Right lobe of liver (tissue), 4 donors: ENCODE data around the gene CABP4.

ENCODE experiments used
- POLR2A ChIP-seq: fragments of 450-650 bp; IDR thresholded peaks from one replicate; pipeline ENCODE4 v1.6.1; 2017; ENCODE audit warnings: antibody characterized with exemption, mild to moderate bottlenecking
- TF ChIP-seq, protein P1 (sequence below), 4 donors: fragments of 200-600 bp in 3 of 4; fragments of 450-650 bp in 1 of 4; IDR thresholded peaks; one replicate each; pipeline versions ENCODE4 v1.5.1 to v1.8.0; 2016 to 2022; ENCODE audit warnings: antibody characterized with exemption in 4 of 4, mild to moderate bottlenecking in 2 of 4
- donor health status: DM: no; HTN: no; CAD: no.
- donor health status: DM: no; HTN: no; CAD: no.
- donor health status: DM: no; HTN: yes; CAD: no.

DNA sequence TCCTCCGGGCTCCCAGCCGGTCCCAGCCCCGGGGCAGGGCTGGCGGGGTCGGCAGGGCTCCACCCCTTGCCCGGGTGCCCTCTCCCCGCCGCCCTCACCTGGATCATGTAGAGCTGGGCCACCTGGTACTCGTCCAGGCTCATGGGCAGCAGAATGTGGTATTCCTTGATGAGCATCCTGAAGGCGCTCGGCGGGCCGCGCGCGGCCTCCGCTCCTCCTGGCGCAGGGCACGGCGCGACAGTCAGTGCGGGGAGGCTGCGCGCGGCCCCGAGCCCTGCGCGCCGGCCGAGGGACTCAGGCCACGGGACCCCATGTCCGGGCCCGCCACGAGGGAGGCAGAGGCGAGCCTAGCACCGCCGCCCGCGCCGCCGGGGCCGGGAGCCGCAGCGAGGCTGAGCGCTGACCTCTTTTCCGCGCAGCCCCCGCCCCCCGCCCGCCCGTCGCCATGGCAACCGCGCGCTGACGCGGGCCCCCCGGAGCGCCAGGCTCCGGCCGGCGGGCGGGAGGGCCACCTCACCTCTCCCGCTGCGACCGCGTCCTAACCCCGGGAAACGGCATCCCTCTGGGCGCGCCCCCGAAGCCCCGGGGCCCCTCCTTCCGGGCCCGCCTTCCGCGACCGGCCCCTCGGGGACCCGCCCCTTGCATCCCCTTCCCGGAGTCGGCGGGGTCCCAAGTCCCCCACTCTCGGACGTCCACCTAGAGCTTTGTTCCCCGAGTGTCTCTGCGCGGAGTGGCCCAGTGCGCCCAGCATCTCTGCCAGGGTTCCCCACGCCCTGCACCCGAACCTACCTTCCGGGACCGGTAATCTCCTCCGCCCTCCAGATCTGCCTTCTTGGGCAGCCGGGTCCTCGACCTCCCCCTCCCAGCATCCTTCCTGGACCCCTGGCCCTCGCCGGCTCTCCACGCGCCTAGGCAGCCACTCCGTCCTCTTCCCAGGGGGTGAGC is 49.1 kb downstream of the CABP4 start:
- TF ChIP-seq, protein P1, sequence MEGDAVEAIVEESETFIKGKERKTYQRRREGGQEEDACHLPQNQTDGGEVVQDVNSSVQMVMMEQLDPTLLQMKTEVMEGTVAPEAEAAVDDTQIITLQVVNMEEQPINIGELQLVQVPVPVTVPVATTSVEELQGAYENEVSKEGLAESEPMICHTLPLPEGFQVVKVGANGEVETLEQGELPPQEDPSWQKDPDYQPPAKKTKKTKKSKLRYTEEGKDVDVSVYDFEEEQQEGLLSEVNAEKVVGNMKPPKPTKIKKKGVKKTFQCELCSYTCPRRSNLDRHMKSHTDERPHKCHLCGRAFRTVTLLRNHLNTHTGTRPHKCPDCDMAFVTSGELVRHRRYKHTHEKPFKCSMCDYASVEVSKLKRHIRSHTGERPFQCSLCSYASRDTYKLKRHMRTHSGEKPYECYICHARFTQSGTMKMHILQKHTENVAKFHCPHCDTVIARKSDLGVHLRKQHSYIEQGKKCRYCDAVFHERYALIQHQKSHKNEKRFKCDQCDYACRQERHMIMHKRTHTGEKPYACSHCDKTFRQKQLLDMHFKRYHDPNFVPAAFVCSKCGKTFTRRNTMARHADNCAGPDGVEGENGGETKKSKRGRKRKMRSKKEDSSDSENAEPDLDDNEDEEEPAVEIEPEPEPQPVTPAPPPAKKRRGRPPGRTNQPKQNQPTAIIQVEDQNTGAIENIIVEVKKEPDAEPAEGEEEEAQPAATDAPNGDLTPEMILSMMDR (IDR thresholded peaks at IDR 0.05): no peak
- no peak for TF ChIP-seq POLR2A
